ENCODE results near the gene MINDY3.
"Not testable (repeated sequence)": the region's sequence is repeated elsewhere in the genome, so short reads cannot be mapped to it uniquely, and the experiment has no call there.

Gene MINDY3

DNA sequence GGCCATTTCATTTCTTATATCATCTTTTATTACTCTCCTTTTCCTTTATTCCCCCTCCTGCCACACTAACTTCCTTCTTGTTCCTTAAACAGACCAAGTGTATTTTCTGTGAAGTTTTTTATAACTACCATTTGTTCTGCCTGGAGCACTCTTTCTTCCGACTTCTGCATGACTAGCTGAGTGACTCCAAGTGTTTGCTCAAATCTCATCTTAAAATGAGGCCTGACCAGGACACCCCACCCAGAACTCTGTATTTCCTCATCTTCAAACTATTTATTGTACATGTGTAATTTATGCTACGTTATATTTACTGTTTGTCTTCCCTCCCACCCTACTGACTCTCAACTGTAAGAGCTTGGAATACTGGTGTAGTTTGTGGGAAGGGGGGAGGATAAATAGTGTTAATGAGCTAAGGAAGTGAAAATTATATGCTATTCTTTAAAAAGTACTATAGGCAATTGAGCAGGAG lies 3.2 kb downstream of the MINDY3 start:
- DNase-seq (ENCODE audit: low read depth) = no peak
- TF ChIP-seq, protein P1, sequence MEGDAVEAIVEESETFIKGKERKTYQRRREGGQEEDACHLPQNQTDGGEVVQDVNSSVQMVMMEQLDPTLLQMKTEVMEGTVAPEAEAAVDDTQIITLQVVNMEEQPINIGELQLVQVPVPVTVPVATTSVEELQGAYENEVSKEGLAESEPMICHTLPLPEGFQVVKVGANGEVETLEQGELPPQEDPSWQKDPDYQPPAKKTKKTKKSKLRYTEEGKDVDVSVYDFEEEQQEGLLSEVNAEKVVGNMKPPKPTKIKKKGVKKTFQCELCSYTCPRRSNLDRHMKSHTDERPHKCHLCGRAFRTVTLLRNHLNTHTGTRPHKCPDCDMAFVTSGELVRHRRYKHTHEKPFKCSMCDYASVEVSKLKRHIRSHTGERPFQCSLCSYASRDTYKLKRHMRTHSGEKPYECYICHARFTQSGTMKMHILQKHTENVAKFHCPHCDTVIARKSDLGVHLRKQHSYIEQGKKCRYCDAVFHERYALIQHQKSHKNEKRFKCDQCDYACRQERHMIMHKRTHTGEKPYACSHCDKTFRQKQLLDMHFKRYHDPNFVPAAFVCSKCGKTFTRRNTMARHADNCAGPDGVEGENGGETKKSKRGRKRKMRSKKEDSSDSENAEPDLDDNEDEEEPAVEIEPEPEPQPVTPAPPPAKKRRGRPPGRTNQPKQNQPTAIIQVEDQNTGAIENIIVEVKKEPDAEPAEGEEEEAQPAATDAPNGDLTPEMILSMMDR (conservative IDR thresholded peaks at IDR 0.05; ENCODE audit: low read depth, low read length) = no peak
- no peak overlapping the region for H3K4me3 ChIP-seq (ENCODE audit: low read depth, low read length)

DNA sequence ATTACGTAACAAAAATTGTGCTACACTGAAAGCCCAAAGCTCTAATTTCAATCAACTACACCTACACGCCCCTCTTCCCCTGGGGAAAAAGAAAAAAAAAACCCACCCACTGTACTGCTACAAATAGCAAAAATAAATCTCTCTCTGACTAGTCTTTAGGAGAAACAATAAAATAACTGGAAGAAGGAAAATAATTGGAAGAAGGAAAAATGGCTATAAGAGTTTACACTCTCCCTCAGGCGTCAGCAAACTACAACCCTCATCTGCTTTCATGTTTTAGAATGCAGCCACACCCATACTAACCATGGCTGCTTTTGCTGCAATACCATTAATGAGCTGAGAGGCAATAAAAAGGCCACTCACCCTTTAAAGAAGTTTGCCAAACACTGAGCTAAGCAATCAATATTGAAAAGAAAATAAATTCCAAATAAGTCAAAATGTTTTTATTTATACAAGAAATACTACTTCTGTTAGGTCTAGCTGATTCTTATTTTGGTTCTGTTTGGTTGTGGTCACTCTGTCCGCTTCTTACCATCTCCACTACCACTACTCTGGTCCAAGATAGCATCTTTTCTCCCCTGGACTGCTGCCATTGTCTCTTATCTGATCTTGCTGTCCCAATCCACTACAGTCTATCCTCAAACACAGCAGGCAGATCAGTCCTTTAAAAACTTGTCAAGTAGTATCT lies 3.8 kb downstream of the MINDY3 start:
- no peak for DNase-seq (ENCODE audit: low read depth)
- TF ChIP-seq, protein P1 (conservative IDR thresholded peaks at IDR 0.05; ENCODE audit: low read depth, low read length) = no peak
- H3K4me3 ChIP-seq (ENCODE audit: low read depth, low read length) = no peak overlapping the region

DNA sequence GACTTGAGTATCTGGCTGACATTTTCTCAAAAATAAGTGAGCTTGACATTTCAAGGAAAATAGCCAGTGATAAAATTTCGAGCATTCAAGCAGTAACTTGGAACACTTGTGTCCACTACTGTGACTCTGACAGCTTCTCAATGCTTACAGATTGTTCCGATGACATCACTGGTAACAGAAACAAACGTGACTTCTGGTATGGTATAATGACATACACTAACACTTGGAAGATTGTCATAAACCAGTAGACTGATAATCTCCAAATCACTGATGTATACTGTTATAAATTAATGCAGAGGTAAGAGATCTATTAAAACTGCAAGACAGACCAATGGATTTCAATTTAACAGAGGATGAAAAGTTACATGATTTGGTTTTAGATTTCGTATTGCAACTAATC lies 6.5 kb downstream of the MINDY3 start:
- H3K4me3 ChIP-seq (ENCODE audit: low read depth, low read length) = no peak overlapping the region
- TF ChIP-seq, protein P1 (conservative IDR thresholded peaks at IDR 0.05; ENCODE audit: low read depth, low read length) = no peak
- no peak for DNase-seq (ENCODE audit: low read depth)

DNA sequence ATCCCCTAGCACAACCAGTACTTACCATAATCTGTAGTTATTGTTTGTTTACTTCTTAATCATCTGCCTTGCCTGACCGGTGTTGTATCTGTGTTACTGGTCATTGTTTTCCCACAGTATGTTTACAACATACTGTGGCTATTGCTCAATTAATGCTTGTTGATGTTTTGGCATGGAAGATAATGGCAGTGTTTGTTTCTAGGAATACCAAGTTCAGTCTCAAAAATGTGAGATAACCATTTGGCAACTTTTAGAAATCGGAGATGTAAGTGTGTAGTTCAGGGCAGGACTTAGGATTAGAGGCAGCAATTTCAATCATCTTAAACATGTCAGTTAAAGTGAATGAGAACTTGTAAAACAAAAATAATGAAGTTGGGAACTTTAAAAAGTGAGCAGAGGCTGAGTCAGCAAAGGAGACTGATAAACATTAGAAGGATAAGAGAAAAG lies 8.2 kb downstream of the MINDY3 start:
- no peak overlapping the region for H3K4me3 ChIP-seq (ENCODE audit: low read depth, low read length)
- DNase-seq (ENCODE audit: low read depth) = no peak
- TF ChIP-seq, protein P1 (conservative IDR thresholded peaks at IDR 0.05; ENCODE audit: low read depth, low read length) = no peak

DNA sequence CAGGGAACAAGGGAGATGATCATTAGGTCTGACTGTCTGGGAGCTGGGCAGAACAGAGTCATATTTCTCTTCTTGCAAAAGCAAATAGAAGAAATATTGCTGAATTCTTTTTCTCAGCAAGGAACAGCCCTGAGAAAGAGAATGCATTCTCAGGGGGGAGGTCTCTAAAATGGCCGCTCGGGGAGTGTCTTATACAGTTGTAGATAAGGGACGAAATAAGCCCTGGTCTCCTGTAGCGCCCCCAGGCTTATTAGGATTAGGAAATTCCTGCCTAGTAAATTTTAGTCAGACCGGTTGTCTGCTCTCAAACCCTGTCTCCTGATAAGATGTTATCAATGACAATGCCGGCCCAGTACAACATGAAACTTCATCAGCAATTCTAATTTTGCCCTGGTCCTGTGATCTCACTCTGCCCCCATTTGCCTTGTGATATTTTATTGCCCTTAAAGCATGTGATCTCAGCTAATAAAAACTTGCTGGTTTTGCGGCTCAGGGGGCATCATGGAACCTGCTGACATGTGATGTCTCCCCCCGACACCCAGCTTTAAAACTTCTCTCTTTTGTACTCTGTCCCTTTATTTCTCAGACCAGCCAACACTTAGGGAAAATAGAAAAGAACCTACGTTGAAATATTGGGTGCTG lies 9.8 kb downstream of the MINDY3 start:
- not testable (repeated sequence) for DNase-seq (ENCODE audit: low read depth); H3K4me3 ChIP-seq (ENCODE audit: low read depth, low read length)

DNA sequence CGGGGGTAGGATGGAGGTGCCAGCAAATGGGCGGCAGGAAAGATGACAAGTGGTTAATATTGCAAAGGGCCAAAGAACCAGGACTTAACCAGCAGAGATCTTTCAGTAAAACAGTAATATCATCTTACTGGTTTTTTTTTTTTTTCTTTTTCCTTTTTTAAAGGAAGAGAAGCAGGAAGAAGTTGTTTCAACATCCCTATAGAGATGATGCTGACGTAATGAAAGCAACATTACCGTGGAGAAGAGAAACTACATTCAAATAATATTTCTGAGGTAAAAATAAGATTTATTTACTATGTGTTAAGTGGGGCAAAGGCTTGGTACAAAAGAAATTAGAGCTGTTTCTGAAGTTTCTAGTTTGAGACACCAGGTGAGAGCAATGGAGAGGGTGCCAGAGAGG lies 11.0 kb downstream of the MINDY3 start:
- TF ChIP-seq, protein P1 (conservative IDR thresholded peaks at IDR 0.05; ENCODE audit: low read depth, low read length) = no peak
- no peak overlapping the region for H3K4me3 ChIP-seq (ENCODE audit: low read depth, low read length)
- peak; percentile 18 for DNase-seq (ENCODE audit: low read depth)

DNA sequence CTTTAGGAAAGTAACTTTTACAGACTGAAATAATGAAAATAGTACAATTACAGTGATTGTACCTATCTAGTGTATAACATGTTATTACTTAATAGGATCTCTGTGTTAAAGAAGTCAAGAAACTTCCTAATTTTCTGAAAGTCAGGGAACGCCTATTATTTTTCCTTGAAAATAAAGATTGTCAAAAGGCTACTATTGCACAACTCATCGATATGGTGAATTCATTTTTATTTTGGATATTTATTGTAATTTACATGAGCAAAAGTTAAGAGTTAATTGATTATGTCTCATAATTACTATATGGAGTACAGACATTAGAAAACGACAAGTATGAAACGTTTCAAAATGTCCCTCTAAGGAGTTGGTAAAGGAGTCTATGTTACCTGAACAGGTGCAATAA lies 12.8 kb downstream of the MINDY3 start:
- TF ChIP-seq, protein P1 (conservative IDR thresholded peaks at IDR 0.05; ENCODE audit: low read depth, low read length) = no peak
- DNase-seq (ENCODE audit: low read depth) = no peak
- no peak overlapping the region for H3K4me3 ChIP-seq (ENCODE audit: low read depth, low read length)

Measured in choroid plexus epithelial cell (primary cell).